Neural progenitor cell (in vitro differentiated cells): ENCODE data around the gene CFHR4.
"Not testable (repeated sequence)": the region's sequence is repeated elsewhere in the genome, so short reads cannot be mapped to it uniquely, and the experiment has no call there.

Source experiments
- CTCF ChIP-seq: fragments of 200-600 bp; sonication (generic); IDR thresholded peaks from 2 replicates; pipeline ENCODE4 v1.5.1; 2017; ENCODE audit warnings: antibody characterized with exemption, mild to moderate bottlenecking
- EZH2 ChIP-seq: fragments of 200-600 bp; sonication (generic); IDR thresholded peaks from 2 replicates; pipeline ENCODE4 v1.6.1; 2017; ENCODE audit warnings: antibody characterized with exemption, mild to moderate bottlenecking, moderate library complexity

DNA sequence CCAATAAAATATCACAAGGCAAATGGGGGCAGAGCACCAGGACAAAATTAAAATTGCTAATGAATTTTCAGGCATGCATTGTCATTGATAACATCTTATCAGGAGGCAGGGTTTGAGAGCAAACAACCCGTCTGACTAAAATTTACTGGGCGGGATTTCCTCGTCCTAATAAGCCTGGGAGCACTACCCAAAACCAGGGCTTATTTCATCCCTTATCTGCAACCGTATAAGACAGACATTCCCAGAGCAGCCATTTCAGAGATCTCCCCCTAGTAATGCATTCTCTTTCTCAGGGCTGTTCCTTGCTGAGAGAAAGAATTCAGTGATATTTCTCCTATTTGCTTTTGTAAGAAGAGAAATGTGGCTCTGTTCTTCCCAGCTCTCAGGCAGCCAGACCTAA, 1.3 kb upstream of the CFHR4 start:
- not testable (repeated sequence) for TF ChIP-seq CTCF, EZH2
